ENCODE data around the gene TTYH2.
"Not testable (repeated sequence)": the region's sequence is repeated elsewhere in the genome, so short reads cannot be mapped to it uniquely, and the experiment has no call there.

The TTYH2 gene

GRCh38 chr17:74251051-74251450 lies 37.7 kb downstream of the TTYH2 start:
- no peak overlapping the region for H3K4me3 ChIP-seq (ENCODE audit: low read depth, low read length)
- DNase-seq (ENCODE audit: low read depth): no peak

DNA sequence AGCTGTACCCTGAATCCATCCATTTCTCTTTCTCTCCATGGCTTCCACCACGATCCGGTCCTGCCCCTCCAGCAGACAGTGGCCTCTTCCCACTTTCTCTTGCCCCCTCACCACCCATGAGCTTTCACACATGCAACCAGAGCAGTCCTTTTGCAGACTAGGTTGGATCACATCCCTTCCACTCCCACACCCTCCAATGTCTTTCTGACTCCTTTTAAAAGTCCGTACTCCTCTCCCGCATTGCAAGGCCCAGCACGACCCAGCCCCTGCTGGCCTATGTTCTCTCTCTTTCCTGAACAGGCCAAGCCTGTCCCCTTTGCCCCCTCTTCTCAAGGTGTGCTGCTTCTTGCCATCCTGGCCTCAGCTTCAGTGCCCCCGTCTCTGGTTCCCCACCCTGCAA lies 38.2 kb downstream of the TTYH2 start:
- DNase-seq (ENCODE audit: low read depth): no peak
- H3K4me3 ChIP-seq (ENCODE audit: low read depth, low read length): no peak overlapping the region

DNA sequence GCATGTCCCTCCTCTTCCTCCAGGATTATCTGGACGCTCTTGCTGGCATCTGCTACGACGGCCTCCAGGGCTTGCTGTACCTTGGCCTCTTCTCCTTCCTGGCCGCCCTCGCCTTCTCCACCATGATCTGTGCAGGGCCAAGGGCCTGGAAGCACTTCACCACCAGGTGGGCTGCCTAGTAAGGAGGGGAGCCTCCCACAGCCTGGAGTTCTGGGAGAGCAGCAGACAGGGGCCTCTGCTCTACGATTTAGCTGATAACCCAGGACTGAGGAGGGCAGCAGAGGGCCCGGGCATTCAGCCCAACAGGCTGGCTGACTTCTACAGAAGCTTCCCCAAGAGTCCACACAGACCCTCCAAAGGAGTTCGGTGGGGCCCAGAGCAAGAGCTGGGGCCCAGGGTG lies 38.8 kb downstream of the TTYH2 start:
- H3K4me3 ChIP-seq (ENCODE audit: low read depth, low read length): no peak overlapping the region
- no peak for DNase-seq (ENCODE audit: low read depth)

- DNase-seq (ENCODE audit: low read depth): no peak
- H3K4me3 ChIP-seq (ENCODE audit: low read depth, low read length): no peak overlapping the region
These were observed 39.7 kb downstream of the TTYH2 start for GRCh38 chr17:74253036-74253435.

GRCh38 chr17:74257311-74257710 lies 43.9 kb downstream of the TTYH2 start:
- H3K4me3 ChIP-seq (ENCODE audit: low read depth, low read length): no peak overlapping the region
- no peak for DNase-seq (ENCODE audit: low read depth)

- H3K4me3 ChIP-seq (ENCODE audit: low read depth, low read length): no peak overlapping the region
- no peak for DNase-seq (ENCODE audit: low read depth)
These were observed 46.5 kb downstream of the TTYH2 start for GRCh38 chr17:74259667-74260524.

GRCh38 chr17:74260525-74260850 lies 47.1 kb downstream of the TTYH2 start:
- no peak for DNase-seq (ENCODE audit: low read depth)
- H3K4me3 ChIP-seq (ENCODE audit: low read depth, low read length): no peak overlapping the region

- no peak for DNase-seq (ENCODE audit: low read depth)
- H3K4me3 ChIP-seq (ENCODE audit: low read depth, low read length): no peak overlapping the region
These were observed 49.2 kb downstream of the TTYH2 start for GRCh38 chr17:74262601-74263000.

DNA sequence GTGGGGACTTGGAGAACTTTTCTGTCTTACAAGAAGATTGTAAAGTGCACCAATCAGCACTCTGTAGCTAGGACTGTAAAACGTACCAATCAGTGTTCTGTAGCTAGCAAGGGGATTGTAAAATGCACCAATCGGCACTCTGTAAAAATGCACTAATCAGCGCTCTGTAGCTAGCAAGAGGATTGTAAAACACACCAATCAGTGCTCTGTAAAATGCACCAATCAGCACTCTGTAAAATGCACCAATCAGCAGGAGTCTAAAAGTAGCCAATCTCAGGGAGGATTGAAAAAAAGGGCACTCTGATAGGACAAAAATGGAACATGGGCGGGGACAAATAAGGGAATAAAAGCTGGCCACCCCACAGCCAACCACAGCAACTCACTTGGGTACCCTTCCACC lies 53.7 kb downstream of the TTYH2 start:
- DNase-seq (ENCODE audit: low read depth); H3K4me3 ChIP-seq (ENCODE audit: low read depth, low read length): not testable (repeated sequence)

DNA sequence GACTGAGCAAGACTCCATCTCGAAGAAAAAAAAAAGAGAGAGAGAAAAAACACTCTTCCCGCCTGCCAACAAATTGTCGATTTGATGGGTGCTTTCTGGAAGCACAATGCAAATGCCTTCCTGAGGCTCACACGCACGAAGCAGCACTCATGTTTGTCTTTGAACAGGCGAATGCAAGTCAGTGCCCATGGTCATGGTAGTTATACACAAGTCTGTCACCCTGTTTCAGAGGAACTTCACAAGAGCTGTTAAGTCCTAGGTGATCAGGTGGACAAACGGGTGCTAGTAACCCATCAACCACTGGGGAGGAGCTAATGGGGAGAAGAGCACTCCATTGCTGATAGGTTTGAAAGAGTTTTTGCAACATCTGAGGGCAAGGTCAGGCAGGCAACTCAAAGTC lies 54.2 kb downstream of the TTYH2 start:
- DNase-seq (ENCODE audit: low read depth): no peak
- no peak overlapping the region for H3K4me3 ChIP-seq (ENCODE audit: low read depth, low read length)

DNA sequence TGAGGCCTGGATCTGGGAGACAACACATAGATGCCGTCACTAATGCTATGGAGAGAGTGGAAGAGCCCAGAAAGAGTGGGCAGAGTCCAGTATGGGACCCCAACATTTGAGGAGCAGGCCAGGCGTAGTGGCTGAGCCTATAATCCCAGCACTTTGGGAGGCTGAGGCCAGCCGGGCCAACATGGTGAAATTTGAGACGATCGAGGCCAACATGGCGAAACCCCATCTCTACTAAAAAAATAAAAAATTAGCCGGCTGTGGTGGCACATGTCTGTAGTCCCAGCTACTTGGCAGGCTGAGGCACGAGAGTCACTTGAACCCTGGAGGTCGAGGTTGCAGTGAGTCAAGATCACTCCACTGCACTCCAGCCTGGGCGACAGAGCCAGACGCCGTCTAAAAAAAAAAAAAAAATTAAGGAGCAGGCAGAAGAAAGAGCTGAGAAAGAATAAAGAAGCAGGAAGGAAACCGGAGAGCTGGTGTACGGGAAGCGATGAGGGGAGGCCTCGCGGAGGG lies 54.7 kb downstream of the TTYH2 start:
- DNase-seq (ENCODE audit: low read depth): no peak
- H3K4me3 ChIP-seq (ENCODE audit: low read depth, low read length): no peak overlapping the region

DNA sequence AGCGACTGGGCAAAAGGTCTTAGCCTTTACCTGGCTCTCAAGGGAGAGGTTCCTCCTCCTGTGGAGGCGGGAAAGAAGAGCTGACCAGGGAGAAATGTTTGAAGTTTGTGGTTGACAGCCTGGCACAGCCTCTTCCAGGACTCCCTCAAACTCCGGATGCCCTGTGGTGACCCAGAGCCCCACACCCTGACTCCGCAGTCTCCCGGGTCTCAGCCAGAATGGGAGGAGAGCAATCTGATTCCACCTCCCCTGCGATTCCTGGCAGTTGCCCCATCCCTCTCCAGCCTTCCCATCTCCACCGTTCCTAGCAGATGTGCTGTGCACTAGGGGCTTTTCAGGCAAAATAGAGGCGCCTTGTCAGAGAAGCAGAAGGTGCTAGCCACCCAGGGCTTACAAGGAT lies 55.2 kb downstream of the TTYH2 start:
- no peak for DNase-seq (ENCODE audit: low read depth)
- no peak overlapping the region for H3K4me3 ChIP-seq (ENCODE audit: low read depth, low read length)

- no peak overlapping the region for H3K4me3 ChIP-seq (ENCODE audit: low read depth, low read length)
- DNase-seq (ENCODE audit: low read depth): no peak
These were observed 57.0 kb downstream of the TTYH2 start for GRCh38 chr17:74270333-74270732.

GRCh38 chr17:74271281-74271680 lies 57.9 kb downstream of the TTYH2 start:
- DNase-seq (ENCODE audit: low read depth): no peak
- H3K4me3 ChIP-seq (ENCODE audit: low read depth, low read length): no peak overlapping the region

DNA sequence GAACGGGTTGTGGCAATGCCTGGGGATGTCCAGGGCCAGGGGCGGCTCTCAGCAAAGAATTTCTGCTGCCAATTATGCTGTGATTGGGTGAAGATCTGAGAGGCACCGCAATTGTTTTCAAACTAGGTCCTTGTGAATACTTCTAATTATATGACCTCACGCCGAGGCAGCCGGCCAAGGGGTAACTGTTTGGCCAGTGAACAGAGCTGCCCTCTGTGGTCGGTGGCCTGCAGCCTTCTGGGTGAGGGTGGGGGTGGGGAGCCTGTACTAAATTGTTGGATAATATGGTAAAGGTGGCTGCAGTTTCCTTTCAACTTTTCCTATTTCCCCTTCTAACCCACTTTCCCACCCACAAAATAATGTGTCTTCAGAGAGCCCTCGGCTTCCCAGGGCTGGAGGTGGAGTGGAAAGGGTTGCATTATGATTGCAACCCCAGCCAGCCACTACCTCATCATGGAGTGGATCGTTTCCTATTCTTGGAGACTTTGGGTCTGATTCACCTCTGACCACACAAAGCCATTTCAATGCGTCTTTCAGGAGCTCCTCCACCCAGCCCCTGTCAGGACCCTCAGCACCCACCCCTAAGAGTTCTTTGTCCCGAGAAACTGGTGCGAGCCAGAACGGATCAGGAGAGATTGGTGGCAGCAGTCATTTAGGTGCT lies 58.7 kb downstream of the TTYH2 start:
- no peak for DNase-seq (ENCODE audit: low read depth)
- no peak overlapping the region for H3K4me3 ChIP-seq (ENCODE audit: low read depth, low read length)

- no peak for DNase-seq (ENCODE audit: low read depth)
- no peak overlapping the region for H3K4me3 ChIP-seq (ENCODE audit: low read depth, low read length)
These were observed 59.4 kb downstream of the TTYH2 start for GRCh38 chr17:74272731-74273201.

- no peak for DNase-seq (ENCODE audit: low read depth)
- H3K4me3 ChIP-seq (ENCODE audit: low read depth, low read length): no peak within 1 kb of the TSS
These were observed 60.8 kb downstream of the TTYH2 start, which contains the start of gene DNAI2 for GRCh38 chr17:74274060-74274708. TSS of gene DNAI2 (plus strand) at chr17:74274234. CDS start at chr17:74281818, 7,584 bp downstream.

DNA sequence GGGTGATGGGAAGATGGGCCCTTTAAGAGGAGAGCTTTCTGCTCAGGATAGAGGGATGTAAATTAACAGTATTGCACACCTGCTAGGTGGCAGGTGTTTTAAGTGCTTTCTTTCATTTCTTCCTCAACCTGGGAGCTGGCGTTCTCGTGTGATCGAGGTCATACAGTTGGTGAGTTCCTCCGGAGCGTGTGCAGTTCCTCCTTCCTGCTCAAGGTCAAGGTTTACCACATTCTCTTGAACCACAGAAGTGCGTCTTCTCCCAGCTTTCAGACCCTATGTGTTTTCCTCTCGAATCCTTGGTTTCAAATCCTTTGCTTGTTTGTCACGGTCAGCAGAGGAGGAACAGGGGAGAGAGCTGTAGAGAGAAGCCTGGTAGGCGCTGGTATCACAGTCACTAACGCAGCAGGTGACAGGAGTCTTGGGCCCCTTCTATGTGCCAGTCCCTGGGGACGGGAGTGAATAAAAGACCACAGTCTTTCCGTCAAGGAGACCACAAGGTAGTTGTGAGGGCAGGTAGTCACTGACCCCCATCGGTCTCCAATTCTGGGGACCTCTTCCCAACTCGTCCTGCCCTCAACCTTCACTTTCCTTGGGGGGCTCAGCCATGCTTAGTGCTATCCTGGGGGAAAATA lies 61.5 kb downstream of the TTYH2 start:
- no peak for DNase-seq (ENCODE audit: low read depth)
- no peak overlapping the region for H3K4me3 ChIP-seq (ENCODE audit: low read depth, low read length)

- no peak overlapping the region for H3K4me3 ChIP-seq (ENCODE audit: low read depth, low read length)
- DNase-seq (ENCODE audit: low read depth): peak; percentile 3
These were observed 62.7 kb downstream of the TTYH2 start for GRCh38 chr17:74276051-74276476.

DNA sequence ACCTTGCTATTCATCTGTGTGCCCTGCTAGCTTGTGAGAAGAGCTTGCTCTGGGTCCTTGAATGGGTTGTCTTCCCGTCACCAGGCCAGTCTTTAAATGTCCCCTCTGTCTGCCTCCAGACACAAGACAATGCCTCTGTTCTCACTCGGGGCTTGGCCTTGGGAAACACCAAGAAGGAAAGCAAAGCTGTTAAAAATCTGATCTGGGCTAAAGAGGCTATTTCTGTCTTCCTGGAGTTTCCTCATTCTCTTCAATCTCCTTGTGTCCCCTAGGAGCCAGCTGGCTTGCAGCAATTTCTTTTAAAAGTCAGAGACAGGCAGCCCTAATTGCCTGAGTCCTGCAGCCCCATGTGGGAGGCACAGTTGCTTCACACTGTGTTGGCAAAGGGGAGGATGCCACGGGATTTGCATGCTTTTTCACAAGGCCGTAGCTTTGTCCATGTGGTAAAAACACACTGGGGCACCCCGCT lies 63.2 kb downstream of the TTYH2 start:
- DNase-seq (ENCODE audit: low read depth): no peak

More for the DNA sequence above, 63.2 kb downstream of the TTYH2 start:
- H3K4me3 ChIP-seq (ENCODE audit: low read depth, low read length): no peak overlapping the region
